ENCODE measurements around the gene LIG1.

Gene LIG1

DNA sequence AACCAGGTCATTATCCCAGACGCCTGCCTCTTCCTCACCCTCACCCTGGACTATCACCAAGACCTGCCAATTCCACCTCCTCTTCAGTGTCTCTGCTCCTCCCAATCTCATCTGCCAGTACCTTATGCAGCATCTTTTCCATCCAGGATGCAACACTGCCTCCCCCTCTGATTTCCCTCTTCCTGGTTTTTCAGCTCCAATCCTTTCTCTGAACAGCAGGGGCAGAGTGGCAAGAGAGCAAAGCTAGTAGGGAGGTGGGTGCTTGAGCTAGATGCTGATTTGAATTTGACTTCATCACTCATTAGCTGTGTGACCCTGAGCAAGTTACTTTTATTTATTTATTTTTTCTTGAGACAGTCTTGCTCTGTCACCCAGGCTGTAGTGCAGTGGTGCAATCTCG lies 100.7 kb downstream of the LIG1 start:
- DNase-seq = no peak

All from activated effector memory CD4-positive, alpha-beta T cell treated with Interleukin-2 at 50 U/mL for 16 hours (primary cell).